ENCODE results near the gene EPAS1.

The EPAS1 gene

DNA sequence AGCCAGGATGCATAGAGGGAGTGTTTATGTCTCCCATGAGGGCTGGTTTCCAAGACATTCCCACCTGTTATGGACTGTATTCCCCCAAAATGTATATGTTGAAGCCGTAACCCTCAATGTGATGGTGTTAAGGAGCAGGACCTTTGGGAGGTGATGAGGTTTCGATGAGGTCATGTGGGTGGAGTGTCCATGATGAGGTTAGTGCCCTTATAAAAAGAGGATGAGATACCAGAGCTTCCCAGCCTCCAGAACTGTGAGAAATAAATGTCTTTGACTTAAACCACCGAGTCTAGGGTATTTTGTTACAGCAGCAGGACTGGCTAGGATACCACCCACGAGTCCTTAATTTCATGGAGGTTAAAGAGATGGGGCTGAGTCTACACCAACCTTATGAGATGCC is 22.6 kb upstream of the EPAS1 start:
- DNase-seq, result no peak

DNA sequence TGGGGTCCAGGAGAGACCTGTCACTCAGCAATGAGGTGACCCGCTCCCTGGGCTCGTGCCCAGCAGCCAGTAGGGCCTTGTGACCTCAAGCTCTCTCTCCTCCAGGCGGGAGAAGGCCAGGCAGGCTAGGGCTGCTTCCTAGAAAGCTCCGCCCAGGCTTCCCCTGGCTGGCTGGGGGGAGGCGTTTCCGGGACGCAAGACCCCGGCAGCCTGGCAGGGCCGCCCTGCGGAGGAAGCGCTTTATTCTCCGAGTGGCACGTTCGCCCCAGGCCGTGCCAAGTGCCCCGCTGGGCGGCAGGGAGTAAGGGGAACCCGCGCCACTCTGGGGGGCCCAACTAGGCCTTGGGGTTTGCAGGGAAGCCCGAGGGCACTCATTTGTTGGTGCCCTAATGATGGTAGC is 21.2 kb upstream of the EPAS1 start:
- no peak for DNase-seq

- no peak for DNase-seq
Measured at GRCh38 chr2:46276642-46277041, 20.6 kb upstream of the EPAS1 start.

DNA sequence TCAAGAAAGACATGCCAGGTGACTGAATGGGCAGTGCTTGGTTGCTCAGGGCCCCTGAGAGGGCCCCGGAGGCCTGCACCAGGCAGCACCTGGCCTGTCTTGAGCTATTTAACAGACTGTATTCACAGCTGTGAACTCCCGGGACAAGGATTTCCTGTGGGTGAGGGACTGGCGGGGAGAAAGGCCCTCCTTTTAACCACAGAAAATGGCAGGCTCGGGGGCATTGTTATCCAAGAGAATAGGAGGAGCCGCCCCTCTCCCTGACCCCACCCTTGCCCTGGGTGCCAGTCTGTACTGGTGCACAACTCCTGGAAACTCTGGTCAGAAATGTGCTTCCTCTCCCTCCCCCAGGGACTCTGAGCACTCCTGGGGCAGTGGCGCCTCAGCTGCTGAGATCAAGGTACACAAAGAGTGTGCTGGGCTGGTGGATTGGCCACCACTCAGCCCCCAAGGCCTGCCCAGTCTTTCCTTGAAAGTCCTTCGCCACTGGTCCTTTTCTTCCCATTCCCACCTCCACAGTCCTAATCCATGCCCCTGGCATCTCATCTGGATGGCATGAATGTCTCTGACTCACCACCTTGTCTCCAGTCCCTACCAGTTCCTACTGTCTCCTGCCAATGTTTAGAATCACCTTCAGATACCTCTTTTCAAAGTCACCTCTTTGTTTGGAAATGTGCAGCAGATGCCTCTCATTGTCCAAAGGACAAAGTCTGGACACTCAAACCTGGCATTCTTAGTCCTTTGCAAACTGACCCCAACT is 19.6 kb upstream of the EPAS1 start:
- no peak for DNase-seq

GRCh38 chr2:46278952-46279351 is 18.3 kb upstream of the EPAS1 start:
- no peak for DNase-seq

DNA sequence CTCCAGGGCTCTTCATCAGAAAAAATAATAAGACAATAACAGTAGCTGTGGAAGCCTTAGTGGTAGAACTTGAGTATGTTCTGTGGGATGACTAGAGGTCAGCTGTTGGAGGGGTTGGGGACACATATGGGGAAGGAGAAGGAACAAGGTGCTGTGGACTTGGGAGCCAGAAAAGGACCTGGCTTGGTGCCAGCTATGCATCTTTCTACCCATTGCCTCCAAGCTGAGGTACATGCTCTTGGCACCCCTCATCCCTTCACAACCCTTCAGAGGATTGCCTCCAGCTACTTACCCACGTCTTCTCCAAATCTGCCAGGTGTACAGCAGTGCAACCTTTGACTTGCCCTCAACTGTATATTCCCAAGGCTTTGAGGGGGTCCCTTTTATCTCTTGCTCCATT is 15.3 kb upstream of the EPAS1 start:
- no peak for DNase-seq

GRCh38 chr2:46283693-46284092 is 13.5 kb upstream of the EPAS1 start:
- DNase-seq, result no peak

DNA sequence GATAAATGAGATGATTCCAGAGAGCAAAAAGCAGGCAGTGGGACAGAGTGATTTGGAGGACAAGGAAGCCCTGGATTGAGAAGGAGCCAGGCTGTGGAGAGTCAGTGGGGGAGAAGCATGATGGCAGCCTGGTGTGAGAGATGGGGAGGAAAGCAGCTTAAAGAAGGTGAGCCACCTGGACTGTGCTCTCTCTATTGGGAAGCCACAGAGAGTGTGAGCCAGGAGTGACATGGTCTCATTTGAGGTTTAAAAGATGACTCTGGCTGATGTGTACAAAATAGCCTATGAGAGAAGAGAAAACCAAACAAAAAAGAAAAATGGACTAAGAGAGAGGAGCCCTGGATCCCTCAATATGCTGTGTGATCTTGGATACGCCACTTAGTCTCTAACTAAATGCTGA is 12.9 kb upstream of the EPAS1 start:
- no peak for DNase-seq

DNA sequence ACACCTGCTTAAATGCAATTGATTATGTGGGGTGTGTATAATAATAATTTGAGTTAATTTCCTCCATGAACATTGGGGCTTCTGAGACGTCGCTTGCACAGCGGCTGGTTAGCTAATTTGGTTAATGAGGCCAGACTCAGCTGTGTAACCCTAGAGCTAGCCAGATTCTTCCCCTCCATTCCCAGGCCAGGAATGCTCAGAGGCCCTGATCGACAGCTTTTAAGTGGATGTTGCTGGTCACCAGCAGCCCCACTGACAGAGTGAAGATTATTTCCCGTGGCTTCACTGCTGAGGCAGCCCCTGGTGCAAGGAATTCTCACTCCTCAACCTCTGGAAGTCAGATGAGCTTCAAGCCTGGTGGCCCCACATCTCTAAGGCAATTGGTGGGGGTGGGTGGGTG is 12.4 kb upstream of the EPAS1 start:
- no peak for DNase-seq

GRCh38 chr2:46286715-46287114 is 10.5 kb upstream of the EPAS1 start:
- peak in 1 of 2 experiments; percentile 30 for DNase-seq

DNA sequence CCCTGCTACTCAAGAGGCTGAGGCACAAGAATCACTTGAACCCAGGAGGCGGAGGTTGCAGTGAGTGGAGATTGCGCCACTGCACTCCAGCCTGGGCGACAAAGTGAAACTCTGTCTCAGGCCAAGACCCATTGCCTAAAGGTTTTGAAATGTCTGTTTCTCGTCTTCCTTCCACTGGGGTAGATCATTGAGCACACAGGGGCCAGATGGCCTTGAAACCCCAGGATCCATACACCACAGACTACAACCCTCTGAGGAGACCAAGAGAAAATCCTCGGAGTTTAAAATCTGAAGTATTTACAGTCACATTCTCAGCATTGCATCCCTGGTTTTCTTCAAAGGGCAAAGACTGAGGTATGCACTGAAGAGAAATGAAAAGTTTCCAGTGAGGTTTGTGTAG is 7.1 kb upstream of the EPAS1 start:
- no peak for DNase-seq

DNA sequence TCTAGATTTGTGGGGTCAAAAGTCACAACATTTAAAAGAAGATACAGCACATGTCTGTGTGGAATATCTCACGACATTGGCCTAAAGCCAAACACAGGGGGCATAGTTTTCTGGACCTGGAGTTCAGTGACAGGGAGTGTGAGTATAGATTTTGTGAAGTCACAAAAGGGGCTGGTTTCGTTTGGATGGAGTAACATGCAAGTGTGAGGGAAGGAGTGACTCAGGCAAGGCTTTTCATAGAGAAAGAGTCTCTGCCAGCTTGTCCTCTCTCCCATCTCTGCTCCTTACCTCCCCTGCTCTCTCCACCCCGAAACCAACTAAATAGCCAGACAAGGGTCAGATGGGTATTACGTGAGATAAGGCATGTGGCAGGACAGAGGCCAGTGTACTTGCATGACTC is 3.7 kb upstream of the EPAS1 start:
- DNase-seq, result no peak

GRCh38 chr2:46294176-46294836 is 2.9 kb upstream of the EPAS1 start:
- DNase-seq, result peak in 1 of 2 experiments; percentile 22

DNA sequence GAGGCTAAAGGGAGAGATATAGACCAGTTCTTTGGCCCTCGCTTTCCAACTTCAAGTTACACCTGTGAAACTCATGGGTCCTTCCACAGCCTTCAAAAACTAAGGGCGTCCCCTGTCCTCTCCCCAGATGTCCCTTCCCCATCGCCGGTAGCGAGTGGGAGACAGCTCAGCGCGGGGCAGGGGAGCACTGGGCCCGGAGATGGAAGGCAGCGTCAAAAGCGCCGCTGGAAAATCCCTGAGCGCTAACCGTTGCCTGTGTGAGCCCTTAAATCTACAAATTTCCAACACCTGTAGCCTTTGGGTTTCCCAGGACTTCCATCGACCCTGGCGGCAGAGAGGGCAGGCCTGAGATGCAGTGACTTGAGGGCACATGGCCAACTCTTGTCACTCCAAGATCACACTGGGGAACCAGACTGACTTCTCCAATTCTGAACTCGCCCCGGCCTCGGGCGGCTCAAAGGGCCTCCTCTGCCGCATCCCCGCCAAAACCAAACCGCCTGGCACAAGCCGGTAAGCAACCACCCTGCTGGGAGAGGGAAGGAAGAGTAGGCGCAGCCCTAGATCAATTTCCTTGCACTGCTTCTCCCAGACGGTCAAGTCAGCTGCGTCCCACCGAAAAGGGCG is 879 bp upstream of the EPAS1 start:
- DNase-seq, result no peak

GRCh38 chr2:46297546-46298271 is 502 bp downstream of the EPAS1 start:
- DNase-seq, result peak; percentile 41 to 45

- DNase-seq, result no peak
Measured at GRCh38 chr2:46298272-46298521, 990 bp downstream of the EPAS1 start.

DNA sequence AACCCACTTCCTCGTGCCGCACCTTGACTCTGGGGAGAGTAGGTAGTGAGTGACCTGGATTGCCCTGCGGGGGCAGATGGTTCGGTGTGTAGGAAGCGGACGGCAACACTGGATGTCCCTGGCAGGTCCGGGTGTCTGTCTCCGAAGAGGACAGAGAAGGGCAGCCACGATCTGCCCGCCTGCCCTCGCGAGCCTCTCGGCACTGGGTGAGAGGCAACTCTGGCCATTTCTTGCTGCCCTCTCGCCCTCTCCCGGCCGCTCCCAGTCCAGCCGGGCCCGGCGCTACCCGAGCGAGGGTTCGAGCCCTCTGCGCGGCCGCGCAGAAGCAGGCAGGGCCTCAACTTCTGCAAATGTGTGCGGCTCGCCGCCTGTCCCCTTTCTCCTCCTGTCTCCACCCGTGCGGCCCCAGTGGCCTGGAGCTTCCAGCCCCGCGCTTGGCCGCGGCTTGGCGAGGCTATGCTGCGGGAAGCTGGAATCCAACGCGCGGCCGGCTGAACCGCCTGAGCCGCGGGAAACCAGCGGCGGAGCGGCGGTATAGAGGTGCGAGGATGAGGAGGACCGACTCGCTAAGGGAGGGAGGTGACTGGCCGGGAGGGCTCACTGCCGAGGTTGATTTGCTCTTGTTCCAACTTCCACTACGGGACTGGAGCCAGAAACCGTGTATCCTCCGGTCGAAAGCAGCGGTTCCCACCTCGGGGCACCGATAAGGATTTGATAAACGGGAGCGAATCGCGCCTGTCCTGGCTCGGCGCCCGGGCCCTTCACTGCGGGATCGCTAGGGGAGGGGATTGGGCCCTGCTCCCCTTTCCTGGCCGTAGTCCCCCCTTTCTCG is 1.5 kb downstream of the EPAS1 start:
- no peak for DNase-seq

GRCh38 chr2:46299365-46300263 is 2.4 kb downstream of the EPAS1 start:
- DNase-seq, result no peak

GRCh38 chr2:46300406-46300832 is 3.2 kb downstream of the EPAS1 start:
- DNase-seq, result no peak

GRCh38 chr2:46302005-46302695 is 4.9 kb downstream of the EPAS1 start:
- no peak for DNase-seq

- DNase-seq, result no peak
Measured at GRCh38 chr2:46303233-46303632, 6.0 kb downstream of the EPAS1 start.

Measured in NCI-H2081 (cell line).